NT2/D1 (cell line): ENCODE measurements around the gene WDSUB1.

Experiments
- DNase-seq: peaks from one replicate; pipeline ENCODE4 v3.0.0-alpha.2; 2011; ENCODE audit warnings: low read depth, low spot score
- H3K27me3 ChIP-seq: 2 replicates; pipeline ENCODE4 v1.6.0; 2011; ENCODE audit warnings: mild to moderate bottlenecking; ENCODE audit not compliant: insufficient read length, insufficient read depth
- H3K36me3 ChIP-seq: 2 replicates; pipeline ENCODE4 v1.6.1; 2011; ENCODE audit warnings: mild to moderate bottlenecking, low read length, mixed read lengths; ENCODE audit not compliant: insufficient read depth, insufficient read length
- H3K4me1 ChIP-seq: 2 replicates; pipeline ENCODE4 v1.5.1; 2011; ENCODE audit not compliant: insufficient read depth, insufficient read length
- H3K4me3 ChIP-seq: 2 replicates; pipeline ENCODE4 v1.5.1; 2011; ENCODE audit warnings: low read depth; ENCODE audit not compliant: insufficient read length
- H3K9ac ChIP-seq: 2 replicates; pipeline ENCODE4 v1.6.0; 2011; ENCODE audit warnings: low read depth; ENCODE audit not compliant: insufficient read length
- H3K9me3 ChIP-seq: 2 replicates; pipeline ENCODE4 v1.5.1; 2011; ENCODE audit warnings: mild to moderate bottlenecking, low read length; ENCODE audit not compliant: insufficient read depth
- SUZ12 ChIP-seq: IDR thresholded peaks from 2 replicates; pipeline ENCODE4 v1.6.1; 2011; ENCODE audit not compliant: insufficient read length, insufficient read depth; ENCODE audit errors: extremely low read depth
- YY1 ChIP-seq: IDR thresholded peaks from 2 replicates; pipeline ENCODE4 v1.6.1; 2011; ENCODE audit not compliant: insufficient read length, insufficient read depth
- ZNF274 ChIP-seq: IDR thresholded peaks from 2 replicates; pipeline ENCODE4 v1.6.1; 2011; ENCODE audit warnings: mild to moderate bottlenecking, low read depth, low read length

The WDSUB1 gene

GRCh38 chr2:159193791-159194190 is 92.7 kb downstream of the WDSUB1 start:
- Histone ChIP-seq H3K36me3 (peaks cover 55% of the 10 kb centered on the region), H3K4me1 (no peaks in the 10 kb centered on the region), H3K4me3 (no peak overlapping the region), H3K9me3 (no peaks in the 10 kb centered on the region), H3K9ac (no peak overlapping the region), H3K27me3 (no peaks in the 10 kb centered on the region)
- TF ChIP-seq YY1 (no peak), SUZ12 (no peak), ZNF274 (no peak)
- DNase-seq, result no peak

- Histone ChIP-seq H3K9ac (no peak overlapping the region), H3K36me3 (peaks cover 58% of the 10 kb centered on the region)
- no peak for TF ChIP-seq SUZ12
- no peak for TF ChIP-seq YY1
- TF ChIP-seq ZNF274, result no peak
These were observed 94.1 kb downstream of the WDSUB1 start for GRCh38 chr2:159192371-159192918.

DNA sequence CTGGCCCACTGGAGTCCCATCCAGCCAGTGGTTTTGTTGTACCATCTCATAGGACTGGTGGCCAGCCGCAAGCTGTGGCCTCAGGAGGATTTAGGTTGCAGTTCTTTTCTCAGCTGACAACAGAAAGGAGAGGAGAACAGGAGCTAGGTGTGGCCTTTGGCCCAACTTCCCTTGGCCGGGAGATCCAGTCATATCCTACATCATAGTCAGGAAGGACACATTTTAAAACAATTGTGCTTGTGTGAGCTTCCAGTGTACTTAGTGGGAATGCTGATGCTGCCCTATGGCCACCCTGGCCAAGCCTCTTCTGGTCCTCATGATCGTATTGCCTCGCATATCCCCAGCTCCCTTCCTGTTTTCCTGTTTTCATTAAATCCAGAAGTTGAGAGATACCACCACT is 98.1 kb downstream of the WDSUB1 start:
- DNase-seq, result no peak
- Histone ChIP-seq H3K27me3 (no peaks in the 10 kb centered on the region), H3K9ac (no peak overlapping the region), H3K9me3 (no peaks in the 10 kb centered on the region), H3K36me3 (peaks cover 60% of the 10 kb centered on the region), H3K4me1 (no peaks in the 10 kb centered on the region), H3K4me3 (no peak overlapping the region)
- no peak for TF ChIP-seq ZNF274
- TF ChIP-seq SUZ12, result no peak

More at GRCh38 chr2:159192371-159192918, 94.1 kb downstream of the WDSUB1 start:
- no peaks in the 10 kb centered on the region for H3K9me3 ChIP-seq
- no peak overlapping the region for H3K4me3 ChIP-seq
- DNase-seq, result no peak
- H3K27me3 ChIP-seq, result no peaks in the 10 kb centered on the region
- H3K4me1 ChIP-seq, result no peaks in the 10 kb centered on the region

DNA sequence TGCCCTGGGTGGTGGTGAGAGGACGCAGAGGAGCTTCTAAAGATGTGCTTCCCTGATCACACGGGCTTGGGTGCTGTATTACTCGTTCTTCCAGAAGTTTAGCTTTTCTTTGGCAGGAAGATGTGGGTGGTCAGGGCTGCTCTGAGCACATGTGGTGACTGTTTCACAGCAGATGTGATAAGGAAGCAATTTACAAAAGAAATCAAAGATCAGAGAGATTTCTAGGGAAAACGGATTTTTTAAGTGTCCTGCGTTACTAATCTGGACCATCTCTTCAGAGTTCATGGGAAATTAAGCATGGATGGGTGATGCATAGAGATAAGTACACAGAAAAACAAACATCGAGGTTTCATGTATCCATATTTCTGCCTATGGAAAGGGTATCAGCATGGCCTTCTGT is 99.4 kb downstream of the WDSUB1 start:
- DNase-seq, result no peak
- no peak for TF ChIP-seq SUZ12
- TF ChIP-seq ZNF274, result no peak
- no peak for TF ChIP-seq YY1
- H3K4me1 ChIP-seq, result peaks cover 3% of the 10 kb centered on the region
- H3K36me3 ChIP-seq, result peaks cover 66% of the 10 kb centered on the region
- H3K9ac ChIP-seq, result no peak overlapping the region
- H3K27me3 ChIP-seq, result no peaks in the 10 kb centered on the region
- no peak overlapping the region for H3K4me3 ChIP-seq
- H3K9me3 ChIP-seq, result no peaks in the 10 kb centered on the region

DNA sequence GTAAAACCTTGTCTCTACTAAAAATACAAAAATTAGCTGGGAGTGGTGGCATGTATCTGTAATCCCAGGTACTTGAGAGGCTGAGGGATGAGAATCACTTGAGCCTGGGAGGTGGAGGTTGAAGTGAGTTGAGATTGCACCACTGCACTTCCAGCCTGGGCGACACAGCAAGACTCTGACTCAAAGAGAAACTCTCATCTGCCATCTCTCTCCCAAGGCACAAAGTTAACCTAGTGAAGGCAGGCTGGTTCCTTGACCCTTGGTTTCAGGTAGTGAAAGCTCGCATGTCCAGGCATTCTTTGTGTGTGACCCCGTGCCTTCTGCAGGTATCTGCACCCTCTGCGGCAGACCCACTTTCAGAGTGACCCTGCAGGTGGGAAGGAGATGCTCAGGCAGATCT is 100.0 kb downstream of the WDSUB1 start:
- DNase-seq, result no peak
- no peak overlapping the region for H3K9ac ChIP-seq
- TF ChIP-seq ZNF274, result no peak
- no peak for TF ChIP-seq YY1
- no peak for TF ChIP-seq SUZ12
- no peaks in the 10 kb centered on the region for H3K9me3 ChIP-seq
- H3K27me3 ChIP-seq, result no peaks in the 10 kb centered on the region
- peaks cover 62% of the 10 kb centered on the region for H3K36me3 ChIP-seq
- no peak overlapping the region for H3K4me3 ChIP-seq
- peaks cover 3% of the 10 kb centered on the region for H3K4me1 ChIP-seq
